CD14-positive monocyte (primary cell): ENCODE results near the gene CDSN. TPM values are rescaled to one million over a fixed set of nuclear protein-coding genes. Genes with fewer than 3 reads are reported as not detected.

Experiments used
- DNase-seq, 3 donors: peaks; one replicate each; pipeline ENCODE4 v3.0.0-alpha.2; 2011 to 2022
- H2AFZ ChIP-seq: 2 replicates; pipeline ENCODE4 v1.6.0; 2012; ENCODE audit warnings: mild to moderate bottlenecking, low read depth, low read length, inconsistent platforms; ENCODE audit not compliant: insufficient read depth, poor library complexity, severe bottlenecking
- H3K27ac ChIP-seq, 2 donors: 1 replicate in 1 of 2; 2 replicates in 1 of 2; pipeline ENCODE4 v1.5.1; 2012 to 2013; ENCODE audit warnings: low read length in 2 of 2, control low read depth in 1 of 2, inconsistent platforms in 1 of 2, low read depth in 1 of 2, mild to moderate bottlenecking in 1 of 2
- H3K27me3 ChIP-seq, 2 donors: one replicate each; pipeline versions ENCODE4 v1.6.0 to v1.6.1; 2011 to 2013; ENCODE audit warnings: low read length in 2 of 2; ENCODE audit not compliant: control insufficient read depth in 2 of 2, insufficient read depth in 2 of 2
- H3K36me3 ChIP-seq, 2 donors: replicated peaks in 1 of 2; 1 replicate in 1 of 2; 2 replicates in 1 of 2; pipeline versions ENCODE4 v1.5.1 to v1.6.1; 2012 to 2013; ENCODE audit warnings: low read length in 2 of 2, control low read depth in 1 of 2, inconsistent platforms in 1 of 2, mild to moderate bottlenecking in 1 of 2; ENCODE audit not compliant: insufficient read depth in 2 of 2, control insufficient read depth in 1 of 2
- H3K4me1 ChIP-seq, 2 donors: 1 replicate in 1 of 2; 2 replicates in 1 of 2; pipeline versions ENCODE4 v1.5.1 to v1.6.1; 2012 to 2013; ENCODE audit warnings: low read length in 2 of 2, control low read depth in 1 of 2, inconsistent platforms in 1 of 2, mild to moderate bottlenecking in 1 of 2, moderate library complexity in 1 of 2; ENCODE audit not compliant: insufficient read depth in 2 of 2, control insufficient read depth in 1 of 2
- H3K4me2 ChIP-seq: replicated peaks from 2 replicates; pipeline ENCODE3; 2012; ENCODE audit warnings: low read length, moderate library complexity, mild to moderate bottlenecking; ENCODE audit not compliant: poor library complexity, severe bottlenecking; ENCODE audit errors: extremely low read depth
- H3K4me3 ChIP-seq, 3 experiments: fragments of 200-600 bp in 1 of 3; sonication (generic) in 1 of 3; replicated peaks in 1 of 3; 1 replicate in 2 of 3; 2 replicates in 1 of 3; pipeline ENCODE4 v1.5.1; 2011 to 2013; ENCODE audit warnings: low read length in 3 of 3, mild to moderate bottlenecking in 3 of 3, control low read depth in 2 of 3, low read depth in 2 of 3, inconsistent platforms in 1 of 3, moderate library complexity in 1 of 3
- H3K79me2 ChIP-seq: 2 replicates; pipeline ENCODE4 v1.6.0; 2012; ENCODE audit warnings: mild to moderate bottlenecking, control low read depth, inconsistent platforms, low read length, moderate library complexity; ENCODE audit not compliant: insufficient read depth
- H3K9ac ChIP-seq: 2 replicates; pipeline ENCODE4 v1.6.0; 2017; ENCODE audit warnings: low read length, mild to moderate bottlenecking; ENCODE audit not compliant: insufficient read depth, poor library complexity, severe bottlenecking
- H3K9me3 ChIP-seq, 2 donors: replicated peaks in 1 of 2; 1 replicate in 1 of 2; 2 replicates in 1 of 2; pipeline versions ENCODE4 v1.5.1 to v1.6.1; 2012 to 2013; ENCODE audit warnings: low read length in 2 of 2, control low read depth in 1 of 2; ENCODE audit not compliant: control insufficient read depth in 1 of 2, insufficient read depth in 1 of 2
- H4K20me1 ChIP-seq: 2 replicates; pipeline ENCODE4 v1.6.0; 2012; ENCODE audit warnings: mild to moderate bottlenecking, low read length, control low read depth, moderate library complexity; ENCODE audit not compliant: insufficient read depth
- H3K27ac Mint-ChIP-seq, 7 donors: one replicate each; pipeline ENCODE4 v1.8.0; 2020; ENCODE audit warnings: mild to moderate bottlenecking in 7 of 7, mixed read lengths in 7 of 7, moderate library complexity in 6 of 7, inconsistent platforms in 2 of 7
- H3K27me3 Mint-ChIP-seq, 3 donors: one replicate each; pipeline ENCODE4 v1.8.0; 2021 to 2022; ENCODE audit warnings: low read depth in 3 of 3, mild to moderate bottlenecking in 3 of 3, mixed read lengths in 3 of 3, moderate library complexity in 3 of 3, inconsistent platforms in 1 of 3
- H3K36me3 Mint-ChIP-seq, 2 donors: one replicate each; pipeline ENCODE4 v1.8.0; 2020; ENCODE audit warnings: mixed read lengths in 2 of 2, inconsistent platforms in 1 of 2, mild to moderate bottlenecking in 1 of 2
- H3K4me1 Mint-ChIP-seq: one replicate; pipeline ENCODE4 v1.8.0; 2020; ENCODE audit warnings: mild to moderate bottlenecking, mixed read lengths
- H3K4me3 Mint-ChIP-seq, 2 donors: one replicate each; pipeline ENCODE4 v1.8.0; 2020; ENCODE audit warnings: mild to moderate bottlenecking in 2 of 2, mixed read lengths in 2 of 2, moderate library complexity in 1 of 2
- H3K9me3 Mint-ChIP-seq, 7 donors: one replicate each; pipeline ENCODE4 v1.8.0; 2020 to 2022; ENCODE audit warnings: mixed read lengths in 7 of 7, mild to moderate bottlenecking in 6 of 7, moderate library complexity in 6 of 7, inconsistent platforms in 2 of 7
- WGBS: methylation state at CpG from one replicate; pipeline ENCODE4 v1.1.5; 2013; ENCODE audit warnings: missing lambda C conversion rate; ENCODE audit not compliant: insufficient coverage; 5-methylcytosine and 5-hydroxymethylcytosine counted together
- intact Hi-C, 2 donors: fragments of 100-400 bp; cut with micrococcal nuclease; formaldehyde crosslinking; loops; one replicate each; pipeline versions ENCODE4 v1.15.0 to v1.15.1; 2023
- polyA plus RNA-seq, 3 donors: library from polyadenylated mRNA; depleted of rRNA in 1 of 3; unstranded in 2 of 3; stranded (reverse) in 1 of 3; fragments of 300-500 nt in 2 of 3; fragments of >200 nt in 1 of 3; fragmentation: Illumina TruSeq in 2 of 3; gene quantifications; 1 replicate in 2 of 3; 2 replicates in 1 of 3; pipeline ENCODE4 v1.2.3, GENCODE V29; 2012 to 2021
- TF ChIP-seq, protein P1 (sequence below): fragments of 200-600 bp; IDR thresholded peaks from one replicate; pipeline ENCODE4 v1.8.0; 2022; ENCODE audit warnings: antibody characterized with exemption, mild to moderate bottlenecking

The CDSN gene
- polyA plus RNA-seq, 3 donors = not detected

DNA sequence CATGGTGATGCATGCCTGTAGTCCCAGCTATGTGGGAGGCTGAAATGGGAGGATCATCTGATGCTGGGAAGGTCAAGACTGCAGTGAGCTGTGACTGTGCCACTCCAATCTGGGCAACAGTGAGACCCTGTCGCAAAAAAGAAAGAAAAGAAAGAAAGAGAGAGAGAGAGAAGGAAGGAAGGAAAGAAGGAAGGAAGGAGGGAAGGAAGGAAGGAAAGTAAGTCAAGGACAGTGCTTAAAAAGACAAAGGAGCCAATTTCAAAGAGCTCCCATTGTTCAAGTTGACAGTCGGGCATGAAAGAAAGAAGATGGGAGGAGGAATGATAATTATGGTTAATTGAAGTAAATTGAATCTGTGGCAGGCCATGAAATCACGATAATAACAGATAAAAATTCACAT is 24.0 kb downstream of the CDSN start:
- peaks cover 41% of the 10 kb centered on the region for H3K4me1 Mint-ChIP-seq
- no peak overlapping the region for H3K4me2 ChIP-seq
- no peak overlapping the region for H3K27ac ChIP-seq
- peak overlapping the region in 1 of 7 donors; percentile 28 for H3K27ac Mint-ChIP-seq
- no peaks in the 10 kb centered on the region for H3K9me3 Mint-ChIP-seq
- TF ChIP-seq, protein P1, sequence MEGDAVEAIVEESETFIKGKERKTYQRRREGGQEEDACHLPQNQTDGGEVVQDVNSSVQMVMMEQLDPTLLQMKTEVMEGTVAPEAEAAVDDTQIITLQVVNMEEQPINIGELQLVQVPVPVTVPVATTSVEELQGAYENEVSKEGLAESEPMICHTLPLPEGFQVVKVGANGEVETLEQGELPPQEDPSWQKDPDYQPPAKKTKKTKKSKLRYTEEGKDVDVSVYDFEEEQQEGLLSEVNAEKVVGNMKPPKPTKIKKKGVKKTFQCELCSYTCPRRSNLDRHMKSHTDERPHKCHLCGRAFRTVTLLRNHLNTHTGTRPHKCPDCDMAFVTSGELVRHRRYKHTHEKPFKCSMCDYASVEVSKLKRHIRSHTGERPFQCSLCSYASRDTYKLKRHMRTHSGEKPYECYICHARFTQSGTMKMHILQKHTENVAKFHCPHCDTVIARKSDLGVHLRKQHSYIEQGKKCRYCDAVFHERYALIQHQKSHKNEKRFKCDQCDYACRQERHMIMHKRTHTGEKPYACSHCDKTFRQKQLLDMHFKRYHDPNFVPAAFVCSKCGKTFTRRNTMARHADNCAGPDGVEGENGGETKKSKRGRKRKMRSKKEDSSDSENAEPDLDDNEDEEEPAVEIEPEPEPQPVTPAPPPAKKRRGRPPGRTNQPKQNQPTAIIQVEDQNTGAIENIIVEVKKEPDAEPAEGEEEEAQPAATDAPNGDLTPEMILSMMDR = no peak
- H3K36me3 Mint-ChIP-seq = peaks cover 0 to 2% of the 10 kb centered on the region in 2 donors
- H3K79me2 ChIP-seq = no peaks in the 10 kb centered on the region
- peaks cover 0 to 3% (median 1%) of the 10 kb centered on the region in 3 donors for H3K27me3 Mint-ChIP-seq
- DNase-seq = no peak
- H3K4me1 ChIP-seq = peaks cover 25 to 35% of the 10 kb centered on the region in 2 donors
- H3K4me3 ChIP-seq = no peak overlapping the region
- H2AFZ ChIP-seq = no peak overlapping the region
- no peaks in the 10 kb centered on the region for H3K27me3 ChIP-seq
- H4K20me1 ChIP-seq = no peaks in the 10 kb centered on the region
- no peak overlapping the region for H3K4me3 Mint-ChIP-seq
- 80% methylated on average over 1 of the region's 3 CpGs for WGBS
- no peaks in the 10 kb centered on the region for H3K36me3 ChIP-seq
- intact Hi-C loops = no loop called here
- H3K9me3 ChIP-seq = no peaks in the 10 kb centered on the region
- no peak overlapping the region for H3K9ac ChIP-seq

DNA sequence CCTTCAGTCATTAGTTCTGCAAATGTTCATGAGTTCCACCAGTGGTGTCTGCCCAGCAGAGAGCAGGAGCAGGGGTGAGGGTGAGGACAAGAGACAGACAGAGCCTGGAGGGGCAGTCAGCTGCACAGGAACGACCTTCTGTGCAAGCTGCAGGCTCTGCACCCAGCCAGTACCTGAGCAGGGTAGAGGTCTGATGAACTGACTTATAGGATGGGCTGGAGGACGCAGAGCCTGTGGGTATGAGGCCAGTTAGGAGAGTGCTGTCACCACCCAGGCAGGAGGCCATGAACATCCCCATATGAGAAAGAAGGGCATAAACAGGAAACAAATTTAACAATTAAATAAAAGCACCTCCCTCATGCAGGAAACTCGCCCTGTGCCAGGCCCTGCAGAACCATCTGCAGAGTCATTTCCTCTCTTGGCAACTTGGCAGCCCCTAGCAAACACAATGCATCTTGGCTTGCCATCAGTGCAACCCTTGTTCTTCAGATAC is 25.8 kb downstream of the CDSN start:
- Histone ChIP-seq H3K4me1 (peaks cover 25 to 35% of the 10 kb centered on the region in 2 donors), H3K79me2 (no peaks in the 10 kb centered on the region), H2AFZ (peak overlapping the region; percentile 87), H3K4me2 (peak overlapping the region; percentile 69), H3K27me3 (no peaks in the 10 kb centered on the region), H3K36me3 (no peaks in the 10 kb centered on the region), H3K4me3 (peak overlapping the region in 1 of 3 experiments; percentile 57), H3K9ac (no peak overlapping the region), H3K27ac (peak overlapping the region; percentile 25 to 71), H4K20me1 (no peaks in the 10 kb centered on the region), H3K9me3 (no peaks in the 10 kb centered on the region)
- Mint-ChIP-seq H3K27me3 (peaks cover 0 to 3% (median 1%) of the 10 kb centered on the region in 3 donors), H3K4me1 (peaks cover 41% of the 10 kb centered on the region), H3K36me3 (peaks cover 0 to 2% of the 10 kb centered on the region in 2 donors), H3K9me3 (peaks cover 0 to 3% (median 0%) of the 10 kb centered on the region in 7 donors), H3K27ac (peak overlapping the region; percentile 52 to 86 (median 83)), H3K4me3 (peak overlapping the region; percentile 64 to 78)
- TF ChIP-seq, protein P1 = no peak
- intact Hi-C loops = no loop called here
- WGBS = 0% methylated on average over 3 of the region's 3 CpGs
- DNase-seq = peak in 2 of 3 donors; percentile 17 to 24
